ENCODE data around the gene PRLH.

Gene PRLH

DNA sequence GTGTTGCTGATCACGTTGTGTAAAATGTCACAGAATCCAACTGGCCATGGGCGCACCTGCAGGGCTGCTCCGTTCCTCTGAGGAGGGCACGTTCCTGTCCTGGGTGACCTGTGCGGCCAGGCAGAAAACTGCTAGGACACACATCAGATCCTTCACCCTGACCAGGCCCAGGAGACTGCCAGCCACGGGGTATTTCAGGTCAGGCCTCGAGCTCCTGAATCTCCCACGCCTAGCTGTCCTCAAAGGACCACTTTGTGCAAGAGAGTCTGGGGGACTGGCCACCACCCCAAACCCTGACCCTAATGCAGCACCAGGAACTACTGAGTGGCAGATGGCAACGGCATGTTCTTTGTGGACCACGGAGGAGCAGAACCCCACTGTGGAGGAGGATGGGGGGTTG, 11.1 kb downstream of the PRLH start:
- in situ Hi-C loops (cut with MboI; ENCODE audit: low sequenced_read_pairs, unreplicated experiment): no loop called here
- DNase-seq (ENCODE audit: low spot score): no peak
- TF ChIP-seq CTCF (IDR thresholded peaks at IDR 0.05; ENCODE audit: borderline replicate concordance, control extremely low read depth, extremely low read depth, insufficient read depth, missing control alignments): no peak

DNA sequence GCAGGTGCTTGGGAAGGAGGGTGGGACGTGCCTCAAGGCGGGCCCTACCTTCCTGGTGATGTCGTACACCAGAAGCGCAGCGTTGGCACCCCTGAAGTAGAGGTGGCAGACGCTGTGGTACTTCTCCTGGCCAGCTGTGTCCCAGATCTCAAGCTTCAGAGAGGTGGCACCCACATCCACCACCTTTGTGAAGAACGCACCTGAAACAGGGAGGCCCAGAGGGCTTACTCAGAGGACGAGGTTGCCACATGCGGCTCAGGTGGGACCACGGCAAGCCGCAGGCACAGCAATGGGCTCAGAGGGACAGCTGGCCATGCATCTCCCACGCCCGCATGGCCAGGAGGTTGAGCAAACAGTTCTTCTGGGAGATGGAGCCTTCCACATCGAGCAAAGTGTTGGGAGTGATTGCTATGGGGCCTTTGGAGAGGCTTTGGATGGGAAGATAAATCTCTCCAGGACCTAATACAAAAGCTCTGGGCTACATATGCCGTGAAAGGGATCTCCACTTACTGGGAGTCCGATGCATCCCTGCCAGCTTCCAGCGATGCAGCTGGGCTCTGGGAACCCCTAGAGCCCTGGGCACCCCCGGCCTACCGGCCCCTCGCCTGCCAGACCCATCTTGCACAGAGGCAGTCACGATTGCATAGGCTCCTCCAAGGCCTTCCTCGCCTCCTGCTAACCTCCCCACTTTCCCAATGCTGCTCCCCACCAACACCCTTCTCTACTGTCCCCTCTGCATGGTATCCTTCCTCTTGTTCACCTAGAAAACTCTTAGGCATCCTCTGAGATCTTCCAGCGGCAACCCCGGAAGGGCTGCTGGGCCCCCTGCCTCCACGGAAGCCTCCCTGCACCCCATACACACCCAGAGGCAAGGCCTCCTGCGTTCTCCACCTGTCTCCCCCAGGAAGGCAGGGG, 11.8 kb downstream of the PRLH start:
- in situ Hi-C loops (cut with MboI; ENCODE audit: low sequenced_read_pairs, unreplicated experiment): no loop called here
- no peak for DNase-seq (ENCODE audit: low spot score)
- no peak for TF ChIP-seq CTCF (IDR thresholded peaks at IDR 0.05; ENCODE audit: borderline replicate concordance, control extremely low read depth, extremely low read depth, insufficient read depth, missing control alignments)

DNA sequence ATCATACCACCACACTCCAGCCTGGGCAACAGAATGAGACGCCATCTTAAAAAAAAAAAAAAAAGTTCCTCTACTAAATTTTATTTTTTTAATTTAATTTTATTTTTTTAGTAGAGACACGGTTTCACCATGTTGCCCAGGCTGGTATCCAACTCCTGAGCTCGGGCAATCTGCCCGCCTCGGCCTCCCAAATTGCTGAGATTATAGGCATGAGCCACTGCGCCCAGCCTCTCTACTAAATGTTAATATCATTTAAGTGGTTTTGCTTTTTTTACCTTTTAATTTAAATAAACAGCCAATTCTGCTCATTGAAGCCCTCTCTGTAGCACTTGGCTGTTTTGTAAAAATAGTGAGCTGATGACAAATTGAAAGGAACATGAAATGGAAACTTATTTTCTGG, 15.0 kb downstream of the PRLH start:
- in situ Hi-C loops (cut with MboI; ENCODE audit: low sequenced_read_pairs, unreplicated experiment): no loop called here
- TF ChIP-seq CTCF (IDR thresholded peaks at IDR 0.05; ENCODE audit: borderline replicate concordance, control extremely low read depth, extremely low read depth, insufficient read depth, missing control alignments): no peak
- no peak for DNase-seq (ENCODE audit: low spot score)

GRCh38 chr2:237581751-237582746, 15.7 kb downstream of the PRLH start:
- peak; percentile 70 for DNase-seq (ENCODE audit: low spot score)
- in situ Hi-C loops (cut with MboI; ENCODE audit: low sequenced_read_pairs, unreplicated experiment): no loop called here
- TF ChIP-seq CTCF (IDR thresholded peaks at IDR 0.05; ENCODE audit: borderline replicate concordance, control extremely low read depth, extremely low read depth, insufficient read depth, missing control alignments): peak; percentile 29

DNA sequence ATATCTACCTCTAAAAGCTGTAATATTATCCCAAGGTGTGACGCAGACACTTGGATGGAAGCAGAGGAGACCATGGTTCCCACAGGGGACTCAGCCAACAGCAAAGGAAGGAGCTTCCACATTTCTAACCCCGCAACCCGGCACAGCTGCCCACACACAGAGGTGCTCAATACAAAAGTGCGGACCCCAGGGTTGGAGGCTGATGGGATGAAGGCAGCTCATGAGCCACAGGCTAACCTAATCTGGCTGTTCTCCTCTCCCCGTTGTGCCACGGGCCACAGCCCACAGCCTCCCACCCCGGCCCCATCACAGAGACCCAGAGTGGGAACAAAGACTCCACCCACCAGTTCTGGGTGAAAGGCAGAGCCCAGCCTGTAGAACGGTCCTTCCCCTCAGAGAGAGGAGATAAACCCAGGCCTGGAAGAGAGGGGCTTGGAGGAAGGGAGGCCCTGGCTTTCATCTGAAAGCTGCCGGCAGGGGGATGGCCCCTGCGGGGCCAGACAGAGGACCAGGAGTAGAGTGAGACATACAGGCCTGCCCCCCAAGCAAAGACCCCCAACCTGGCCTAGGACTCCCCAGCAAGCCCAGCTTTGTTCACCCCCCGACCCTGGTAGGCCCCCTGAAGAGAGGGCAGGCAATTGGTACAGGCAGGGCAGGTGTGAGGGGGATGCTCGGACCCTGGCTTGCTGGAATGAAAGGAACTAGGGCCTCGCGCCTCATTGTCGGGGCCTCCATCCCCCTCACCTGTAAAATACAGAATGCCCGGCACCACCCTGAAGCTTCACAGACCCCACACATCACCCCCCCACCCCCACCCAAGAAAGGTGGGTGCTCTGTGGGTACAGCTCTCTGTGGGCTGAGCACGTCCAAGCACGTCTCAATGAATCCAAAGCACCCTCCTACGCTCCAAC, 17.3 kb downstream of the PRLH start:
- in situ Hi-C loops (cut with MboI; ENCODE audit: low sequenced_read_pairs, unreplicated experiment): no loop called here
- TF ChIP-seq CTCF (IDR thresholded peaks at IDR 0.05; ENCODE audit: borderline replicate concordance, control extremely low read depth, extremely low read depth, insufficient read depth, missing control alignments): no peak
- DNase-seq (ENCODE audit: low spot score): no peak

All from GM13976 (cell line).